HG02571 (cell line): Measurements from ENCODE around the gene FCHSD2.
"Not testable (repeated sequence)": the region's sequence is repeated elsewhere in the genome, so short reads cannot be mapped to it uniquely, and the experiment has no call there.

Experiments used
- ATAC-seq: cut with Tn5 transposase; IDR thresholded peaks from one replicate; pipeline ENCODE4 v1.9.1; 2021; ENCODE audit warnings: mild to moderate bottlenecking, moderate library complexity; ENCODE audit not compliant: unreplicated experiment

FCHSD2 gene

DNA sequence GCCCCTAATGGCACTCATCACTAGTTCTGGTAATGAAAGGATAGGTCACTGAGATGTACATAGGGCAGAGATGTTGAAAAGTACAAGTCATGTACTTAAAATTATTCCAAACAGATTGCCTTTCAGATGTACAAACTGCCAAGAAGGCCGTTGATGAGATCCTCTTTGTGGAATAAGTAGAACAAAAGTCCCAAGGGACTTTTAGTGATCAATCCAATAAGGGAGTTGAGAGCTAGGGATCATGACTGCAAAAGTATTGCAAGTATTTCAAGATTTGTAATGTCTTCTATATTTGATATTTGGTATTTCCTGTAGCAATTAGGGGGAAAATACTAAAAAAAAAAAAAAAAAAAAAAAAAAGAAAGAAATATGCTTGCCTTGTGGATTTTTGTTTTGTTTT lies 245.7 kb downstream of the FCHSD2 start:
- no peak for ATAC-seq

GRCh38 chr11:72890881-72891280 lies 251.2 kb downstream of the FCHSD2 start:
- ATAC-seq: no peak

- ATAC-seq: no peak
Observed at GRCh38 chr11:72886619-72887018, 255.5 kb downstream of the FCHSD2 start.

DNA sequence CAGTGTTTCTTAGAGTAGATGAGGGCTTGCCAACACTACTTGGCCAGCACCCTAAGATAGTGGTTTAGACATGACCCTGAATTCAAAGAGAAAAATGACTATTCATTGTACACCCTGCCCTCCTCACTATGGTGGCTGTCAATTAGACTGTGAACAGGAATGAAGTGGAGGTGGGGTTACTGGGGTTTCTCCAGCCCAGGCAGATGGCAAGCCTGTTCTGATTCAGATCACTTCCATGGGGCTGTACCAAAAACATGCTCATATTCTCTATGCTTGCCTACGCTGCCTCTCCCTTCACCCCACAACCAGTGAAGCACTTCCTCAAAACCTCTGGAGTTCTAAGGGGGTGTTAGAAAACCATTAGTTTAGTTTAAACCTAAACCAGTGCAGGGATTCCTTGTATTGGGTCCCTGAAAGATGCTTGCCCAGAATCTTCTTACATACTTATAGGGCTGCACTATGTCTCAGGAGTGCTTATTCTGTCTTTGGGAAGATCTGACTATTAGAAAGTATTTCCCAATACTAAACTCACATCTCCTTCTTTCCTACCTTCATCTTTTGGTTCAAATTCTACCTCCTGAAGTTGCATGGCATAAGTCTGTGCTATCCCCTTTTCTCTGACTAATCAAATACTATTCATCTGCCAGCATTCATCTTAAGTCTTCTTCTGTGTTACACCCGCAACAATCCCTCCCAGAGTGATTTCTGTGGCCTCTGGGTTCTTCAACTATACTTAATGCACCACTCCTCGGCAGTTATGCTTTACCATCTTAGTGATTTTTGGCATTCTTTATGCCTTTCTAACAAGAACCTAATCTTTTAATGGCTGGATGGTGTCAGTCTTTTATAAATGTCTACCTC lies 256.1 kb downstream of the FCHSD2 start:
- ATAC-seq: no peak

GRCh38 chr11:72876147-72876546 lies 266.0 kb downstream of the FCHSD2 start:
- no peak for ATAC-seq

- no peak for ATAC-seq
Observed at GRCh38 chr11:72875736-72876135, 266.4 kb downstream of the FCHSD2 start.

GRCh38 chr11:72872012-72872411 lies 270.1 kb downstream of the FCHSD2 start:
- ATAC-seq: no peak

DNA sequence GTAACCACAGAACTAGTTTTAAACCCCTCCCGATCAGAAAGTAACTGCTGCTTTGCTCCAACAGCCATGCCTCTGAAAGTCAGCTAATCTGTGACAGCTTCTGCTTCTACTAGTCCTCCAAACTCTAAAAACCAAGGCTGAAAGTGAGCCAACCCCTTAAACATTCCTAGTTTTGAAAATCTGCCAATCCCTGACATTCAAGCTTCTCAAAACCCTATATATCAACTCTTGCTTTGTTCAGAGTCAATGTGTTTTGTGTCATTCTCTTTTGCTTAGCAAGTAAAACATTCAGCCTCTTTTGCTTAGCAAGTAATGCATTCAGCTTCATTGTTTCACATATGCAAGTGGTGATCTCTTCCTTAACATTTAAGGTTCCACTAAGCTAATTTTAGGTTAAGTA lies 271.0 kb downstream of the FCHSD2 start:
- ATAC-seq: no peak

DNA sequence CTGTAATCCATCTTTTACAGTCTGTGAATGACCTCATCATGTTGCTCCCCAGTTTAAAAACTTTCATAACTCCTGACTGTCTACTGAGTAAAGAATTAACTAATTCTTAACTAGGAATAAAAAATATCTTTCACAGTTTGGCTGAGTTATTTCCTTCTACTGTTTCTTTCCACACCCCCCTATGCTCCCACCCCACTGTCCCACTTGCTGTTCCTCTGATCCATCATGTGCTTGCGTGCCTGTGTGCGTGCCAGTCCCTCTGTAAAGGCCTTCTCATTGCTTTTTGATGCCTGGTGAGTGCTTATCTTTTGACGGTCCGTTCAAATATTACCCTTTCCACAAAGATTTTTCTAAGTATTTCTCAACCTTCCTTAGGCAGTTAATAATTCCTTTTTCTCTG lies 272.3 kb downstream of the FCHSD2 start:
- ATAC-seq: no peak

DNA sequence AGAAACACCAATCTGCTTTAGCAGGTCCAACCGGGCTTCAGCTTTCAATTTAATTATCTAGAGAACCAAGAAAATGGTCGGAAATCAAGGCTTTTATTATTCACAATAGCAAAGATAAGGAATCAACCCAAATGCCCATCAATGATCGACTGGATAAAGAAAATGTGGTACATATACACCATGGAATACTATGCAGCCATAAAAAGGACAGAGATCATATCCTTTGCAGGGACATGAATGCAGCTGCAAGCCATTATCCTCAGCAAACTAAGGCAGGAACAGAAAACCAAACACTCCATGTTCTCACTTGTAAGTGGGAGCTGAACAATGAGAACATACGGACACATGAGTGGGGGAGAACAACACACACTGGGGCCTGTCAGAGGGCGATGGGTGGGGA lies 274.1 kb downstream of the FCHSD2 start:
- ATAC-seq: no peak

DNA sequence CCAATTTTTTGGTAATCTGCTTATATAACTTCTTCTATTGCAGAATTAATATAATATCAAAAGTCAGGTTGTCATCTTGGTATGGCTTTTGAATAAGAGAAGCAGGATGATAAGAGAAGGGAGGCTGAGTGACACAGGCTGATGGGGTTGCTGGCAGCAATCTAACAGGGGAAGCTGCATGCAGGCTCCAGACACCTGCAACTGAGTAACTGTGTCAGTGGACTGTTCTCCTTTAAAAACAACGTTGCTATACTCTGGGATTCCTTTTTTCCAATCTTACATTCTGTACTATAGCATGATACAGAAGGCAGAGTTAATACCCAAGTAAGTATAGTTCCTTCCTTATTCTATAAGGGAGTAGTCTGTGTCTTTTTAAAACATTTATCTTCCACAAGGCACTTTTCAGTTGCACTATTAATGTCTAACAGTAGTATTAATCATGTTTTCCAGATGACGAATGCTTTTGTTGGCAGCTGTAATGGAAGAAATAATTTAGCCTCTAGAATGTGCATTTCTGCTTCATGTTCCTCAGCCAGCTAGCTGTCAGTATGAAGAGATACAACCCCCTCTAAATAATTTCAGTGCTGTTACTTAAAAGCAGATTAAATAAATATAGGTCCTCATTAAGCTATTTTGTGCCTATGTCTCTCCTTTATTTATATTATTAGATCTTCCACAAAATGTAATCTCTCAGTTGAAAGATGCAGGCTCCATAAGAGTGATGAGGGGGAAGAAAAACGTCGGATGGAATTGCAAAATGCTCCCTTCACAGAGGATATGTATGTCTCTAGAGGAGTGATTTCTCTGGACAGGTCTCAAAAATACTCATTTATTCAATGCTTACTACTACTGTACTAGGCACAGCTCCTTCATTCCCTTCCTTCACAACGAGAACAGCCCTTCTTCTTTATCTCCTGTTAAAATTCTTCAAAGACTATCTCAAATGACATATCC lies 277.1 kb downstream of the FCHSD2 start:
- no peak for ATAC-seq

- ATAC-seq: no peak
Observed at GRCh38 chr11:72863916-72864315, 278.2 kb downstream of the FCHSD2 start.

DNA sequence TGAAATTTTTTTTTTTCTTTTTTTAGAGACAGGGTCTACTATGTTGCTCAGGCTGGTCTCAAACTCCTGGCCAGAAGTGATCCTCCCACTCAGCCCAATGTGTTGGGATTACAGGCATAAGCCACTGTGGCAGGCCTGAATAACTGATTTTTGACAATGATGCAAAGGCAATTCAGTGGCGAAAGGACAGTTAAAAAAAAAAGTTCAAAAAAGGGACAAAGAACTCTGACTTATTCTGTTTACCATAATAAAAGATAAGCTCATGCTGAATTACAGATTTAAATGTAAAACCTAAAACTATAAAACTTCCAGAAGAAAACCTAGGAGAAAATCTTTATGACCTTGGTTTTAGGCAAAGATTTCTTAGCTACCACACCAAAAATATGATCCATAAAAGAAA lies 279.0 kb downstream of the FCHSD2 start:
- no peak for ATAC-seq

DNA sequence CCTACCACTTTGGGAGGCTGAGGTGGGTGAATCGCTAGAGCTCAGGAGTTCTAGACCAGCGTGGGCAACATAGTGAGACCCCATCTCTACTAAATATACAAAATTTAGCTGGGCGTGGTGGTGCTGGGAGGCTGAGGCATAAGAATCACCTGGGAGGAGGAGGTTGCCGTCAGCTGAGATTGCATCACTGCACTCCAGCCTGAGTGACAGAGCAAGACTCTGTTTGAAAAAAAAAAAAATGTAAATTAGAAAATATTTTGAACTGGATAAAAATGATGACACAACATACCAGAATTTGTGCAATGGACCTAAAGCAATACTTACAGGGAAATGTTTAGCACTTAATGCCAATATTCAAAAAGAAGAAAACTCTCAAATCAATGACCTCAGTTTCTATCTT lies 281.5 kb downstream of the FCHSD2 start:
- ATAC-seq: no peak

DNA sequence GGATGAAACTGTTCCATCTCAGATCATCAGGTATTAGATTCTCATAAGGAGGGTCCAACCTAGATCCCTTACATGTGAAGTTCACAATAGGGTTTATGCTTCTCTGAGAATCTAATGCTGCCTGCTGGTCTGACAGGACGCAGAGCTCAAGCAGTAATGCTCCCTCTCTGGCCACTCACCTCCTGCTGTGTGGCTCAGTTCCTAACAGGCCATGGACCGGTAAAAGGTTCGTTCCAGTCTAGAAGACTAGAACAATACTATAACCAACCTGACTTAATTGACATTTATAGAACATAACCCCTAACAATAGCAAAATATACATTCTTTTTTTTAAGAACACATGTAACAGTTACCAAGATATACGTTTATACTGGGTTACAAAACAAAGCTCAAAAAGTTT lies 282.1 kb downstream of the FCHSD2 start:
- no peak for ATAC-seq

DNA sequence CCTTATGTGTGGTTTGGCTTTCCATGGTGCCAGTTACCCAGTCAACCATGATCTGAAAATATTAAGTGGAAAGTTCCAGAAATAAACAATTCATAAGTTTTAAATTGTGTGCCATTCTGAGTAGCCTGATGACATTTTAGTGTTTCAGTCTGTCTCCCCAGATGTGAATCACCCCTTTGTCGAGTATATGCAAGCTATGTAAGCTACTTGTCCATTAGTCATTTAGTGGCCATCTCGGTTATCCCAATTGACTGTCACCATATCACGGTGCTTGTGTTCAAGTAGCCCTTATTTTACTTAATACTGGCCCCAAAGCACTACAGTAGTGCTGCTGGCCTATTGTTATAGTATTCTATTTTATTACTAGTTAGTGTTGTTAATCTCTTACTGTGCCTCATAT lies 283.0 kb downstream of the FCHSD2 start:
- ATAC-seq: no peak

DNA sequence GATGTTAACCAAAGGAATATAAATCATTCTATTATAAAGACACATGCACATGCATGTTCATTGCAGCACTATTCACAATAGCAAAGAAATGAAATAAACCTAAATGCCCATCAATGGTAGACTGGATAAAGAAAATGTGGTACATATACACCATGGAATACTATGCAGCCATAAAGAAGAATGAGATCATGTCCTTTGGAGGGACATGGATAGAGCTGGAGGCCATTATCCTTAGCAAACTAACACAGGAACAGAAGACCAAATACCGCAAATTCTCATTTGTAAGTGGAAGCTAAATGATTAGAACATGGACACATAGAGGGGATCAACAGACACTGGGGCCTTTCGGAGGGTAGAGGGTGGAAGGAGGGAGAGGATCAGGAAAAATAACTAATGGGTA lies 283.9 kb downstream of the FCHSD2 start:
- not testable (repeated sequence) for ATAC-seq

GRCh38 chr11:72856551-72857345 lies 285.4 kb downstream of the FCHSD2 start:
- ATAC-seq: no peak

GRCh38 chr11:72856065-72856464 lies 286.1 kb downstream of the FCHSD2 start:
- no peak for ATAC-seq

DNA sequence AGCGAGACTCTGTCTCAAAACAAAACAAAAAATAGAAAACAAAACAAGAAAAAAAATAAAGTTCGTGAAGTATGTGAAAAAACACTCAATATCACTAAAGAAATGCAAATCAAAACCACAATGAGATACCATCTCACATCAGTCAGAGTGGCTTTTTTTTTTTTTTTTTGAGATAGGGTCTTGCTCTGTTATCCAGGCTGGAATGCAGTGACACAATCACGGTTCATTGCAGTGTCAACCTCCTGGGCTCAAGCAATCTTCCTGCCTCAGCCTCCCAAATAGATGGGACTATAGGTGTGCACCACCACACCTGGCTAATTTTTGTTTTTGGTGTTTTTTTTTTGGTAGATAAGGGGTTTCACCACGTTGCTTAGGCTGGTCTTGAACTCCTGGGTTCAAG lies 290.4 kb downstream of the FCHSD2 start:
- ATAC-seq: no peak

- ATAC-seq: no peak
Observed at GRCh38 chr11:72850832-72851231, 291.3 kb downstream of the FCHSD2 start.
